GM23248 (cell line): Measurements from ENCODE around the gene RIBC1. TPM values are rescaled to one million over a fixed set of nuclear protein-coding genes. Genes with fewer than 3 reads are reported as not detected.
"Not testable (repeated sequence)": the region's sequence is repeated elsewhere in the genome, so short reads cannot be mapped to it uniquely, and the experiment has no call there.

Experiments
- DNase-seq: peaks from one replicate; pipeline ENCODE4 v3.0.0-alpha.2; 2015
- H2AFZ ChIP-seq: fragments of 200-600 bp; sonication (generic); 2 replicates; pipeline ENCODE4 v1.6.1; 2016; ENCODE audit warnings: antibody characterized with exemption
- H3F3A ChIP-seq: fragments of 200-600 bp; sonication (generic); 2 replicates; pipeline ENCODE4 v1.6.1; 2016; ENCODE audit warnings: mild to moderate bottlenecking, antibody characterized with exemption, mixed run types; ENCODE audit not compliant: insufficient read depth
- H3K27ac ChIP-seq: fragments of 200-600 bp; sonication (generic); 2 replicates; pipeline ENCODE4 v1.5.1; 2016; ENCODE audit warnings: mild to moderate bottlenecking
- H3K27me3 ChIP-seq: fragments of 200-600 bp; sonication (generic); replicated peaks from 2 replicates; pipeline ENCODE4 v1.6.1; 2016; ENCODE audit warnings: mild to moderate bottlenecking; ENCODE audit not compliant: insufficient read depth
- H3K36me3 ChIP-seq: fragments of 200-600 bp; sonication (generic); 2 replicates; pipeline ENCODE4 v1.6.1; 2016; ENCODE audit warnings: low read depth, mild to moderate bottlenecking
- H3K4me1 ChIP-seq: fragments of 200-600 bp; sonication (generic); 2 replicates; pipeline ENCODE4 v1.6.1; 2016; ENCODE audit warnings: mild to moderate bottlenecking; ENCODE audit not compliant: insufficient read depth
- H3K4me2 ChIP-seq: fragments of 200-600 bp; sonication (generic); one replicate; pipeline ENCODE4 v1.6.1; 2016; ENCODE audit warnings: mild to moderate bottlenecking; ENCODE audit not compliant: unreplicated experiment
- H3K4me3 ChIP-seq: fragments of 200-600 bp; sonication (generic); 2 replicates; pipeline ENCODE4 v1.5.1; 2016; ENCODE audit warnings: mild to moderate bottlenecking
- H3K79me2 ChIP-seq: fragments of 200-600 bp; sonication (generic); 2 replicates; pipeline ENCODE4 v1.6.1; 2016; ENCODE audit warnings: mild to moderate bottlenecking; ENCODE audit not compliant: insufficient read depth
- H3K9ac ChIP-seq: fragments of 200-600 bp; sonication (generic); 2 replicates; pipeline ENCODE4 v1.6.1; 2016; ENCODE audit warnings: mild to moderate bottlenecking
- H3K9me2 ChIP-seq: fragments of 200-600 bp; sonication (generic); 2 replicates; pipeline ENCODE4 v1.6.1; 2016; ENCODE audit warnings: mixed run types, mild to moderate bottlenecking, moderate library complexity; ENCODE audit not compliant: insufficient read depth
- H3K9me3 ChIP-seq: fragments of 200-600 bp; sonication (generic); one replicate; pipeline ENCODE4 v1.6.1; 2017; ENCODE audit warnings: low read depth
- H4K20me1 ChIP-seq: fragments of 200-600 bp; sonication (generic); 2 replicates; pipeline ENCODE4 v1.6.0; 2016; ENCODE audit not compliant: insufficient read depth
- EZH2 ChIP-seq: fragments of 200-600 bp; sonication (generic); IDR thresholded peaks from 2 replicates; pipeline ENCODE4 v1.6.1; 2018; ENCODE audit warnings: antibody characterized with exemption, mild to moderate bottlenecking; ENCODE audit not compliant: insufficient read depth, poor library complexity, severe bottlenecking
- EZH2phosphoT487 ChIP-seq: fragments of 200-600 bp; sonication (generic); IDR thresholded peaks from 2 replicates; pipeline ENCODE4 v1.6.1; 2018; ENCODE audit warnings: antibody characterized with exemption, moderate library complexity, mild to moderate bottlenecking, low read depth; ENCODE audit not compliant: insufficient read depth
- WGBS, 2 experiments: methylation state at CpG; one replicate each; pipeline ENCODE4 v1.1.6; 2015 to 2017; ENCODE audit warnings: low lambda C conversion rate in 2 of 2, low coverage in 1 of 2; ENCODE audit errors: missing lambda C conversion rate in 2 of 2; 5-methylcytosine and 5-hydroxymethylcytosine counted together
- in situ Hi-C: fragments of 300-500 bp; cut with MboI; formaldehyde crosslinking; loops from 2 replicates; pipeline ENCODE4 v1.15.0; 2020
- polyA plus RNA-seq: library from polyadenylated mRNA; unstranded; fragments of >200 nt; fragmentation: Nextera tagmentation; extraction: Ambion mirVana; gene quantifications from 2 replicates; pipeline ENCODE4 v1.2.1, GENCODE V29; 2016
- total RNA-seq: library from RNA; depleted of rRNA; stranded (reverse); fragments of >200 nt; shearing (Covaris generic); gene quantifications from 2 replicates; pipeline ENCODE4 v1.2.3, GENCODE V29; 2014

The RIBC1 gene
- total and polyA plus RNA-seq, 2 experiments from 2014 or later: 0.32 to 0.48 TPM

DNA sequence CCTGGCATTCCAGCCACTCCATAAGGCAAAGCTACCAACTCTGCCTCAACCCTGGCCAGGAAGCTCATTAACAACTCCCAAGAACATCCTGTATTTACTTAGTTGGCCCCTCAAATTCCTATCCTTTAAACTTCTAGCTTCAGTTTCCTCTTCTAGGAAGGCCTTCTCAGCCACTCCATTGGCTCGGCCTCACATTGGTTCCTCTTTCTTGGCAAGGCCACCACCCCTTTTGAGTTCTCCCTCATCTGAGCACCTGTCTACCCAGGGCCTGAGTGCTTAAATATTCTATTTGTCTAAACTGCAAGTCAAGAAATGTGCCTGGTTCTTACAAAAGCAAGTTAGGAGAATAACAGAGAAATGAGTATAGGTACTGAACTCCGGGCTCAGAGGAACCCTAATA is 10.2 kb upstream of the RIBC1 start:
- Histone ChIP-seq H3K4me1 (no peaks in the 10 kb centered on the region), H3K27me3 (no peaks in the 10 kb centered on the region), H3K36me3 (no peaks in the 10 kb centered on the region), H3K9ac (no peak overlapping the region), H3K4me2 (no peak overlapping the region), H3K27ac (no peak overlapping the region), H3K9me3 (no peaks in the 10 kb centered on the region), H3K4me3 (no peak overlapping the region), H2AFZ (no peak overlapping the region), H3K9me2 (no peaks in the 10 kb centered on the region), H3F3A (no peaks in the 10 kb centered on the region), H4K20me1 (no peaks in the 10 kb centered on the region), H3K79me2 (peaks cover 30% of the 10 kb centered on the region)
- in situ Hi-C loops: no loop called here
- no peak for DNase-seq
- no peak for TF ChIP-seq EZH2
- no peak for TF ChIP-seq EZH2phosphoT487
- WGBS, 2 experiments: 98 to 100% methylated on average over 2 of the region's 2 CpGs

DNA sequence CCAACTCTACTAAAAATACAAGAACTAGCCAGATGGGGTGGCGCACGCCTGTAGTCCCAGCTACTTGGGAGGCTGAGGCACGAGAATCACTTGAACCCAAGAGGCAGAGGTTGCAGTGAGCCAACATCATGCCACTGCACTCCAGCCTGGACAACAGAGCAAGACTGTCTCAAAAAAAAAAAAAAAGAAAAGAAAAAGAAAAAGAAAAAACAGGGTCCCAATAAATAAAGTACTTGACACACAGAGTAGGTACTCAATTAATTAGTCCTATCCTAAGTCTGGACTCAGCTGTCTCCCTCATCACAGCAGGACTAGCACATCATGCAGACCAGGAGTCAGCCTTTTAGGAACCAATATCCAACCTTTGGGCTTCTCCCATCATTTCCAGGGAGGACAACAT is 2.3 kb upstream of the RIBC1 start:
- 93 to 96% methylated on average over 3 of the region's 3 CpGs for WGBS, 2 experiments
- H3K9ac ChIP-seq, H2AFZ ChIP-seq, H3K4me1 ChIP-seq, in situ Hi-C loops, H3K4me3 ChIP-seq, H3K27ac ChIP-seq, H3K4me2 ChIP-seq, H3F3A ChIP-seq, H3K27me3 ChIP-seq, H3K36me3 ChIP-seq, H3K9me2 ChIP-seq, DNase-seq, H4K20me1 ChIP-seq, H3K9me3 ChIP-seq: not testable (repeated sequence)
- peaks cover 60% of the 10 kb centered on the region for H3K79me2 ChIP-seq

- no peaks in the 10 kb centered on the region for H3K27me3 ChIP-seq
- H3K9me2 ChIP-seq: no peaks in the 10 kb centered on the region
- 42 to 46% methylated on average over 2 of the region's 2 CpGs for WGBS, 2 experiments
- H3K9ac ChIP-seq: peak overlapping the region; percentile 99
- H3K79me2 ChIP-seq: peaks cover 56% of the 10 kb centered on the region
- H3K27ac ChIP-seq: no peak overlapping the region
- no peaks in the 10 kb centered on the region for H4K20me1 ChIP-seq
- DNase-seq: no peak
- no peaks in the 10 kb centered on the region for H3K36me3 ChIP-seq
- H2AFZ ChIP-seq: no peak overlapping the region
- peak overlapping the region; percentile 97 for H3K4me3 ChIP-seq
- H3K4me1 ChIP-seq: no peaks in the 10 kb centered on the region
- peak overlapping the region; percentile 93 for H3K4me2 ChIP-seq
- no peaks in the 10 kb centered on the region for H3F3A ChIP-seq
- H3K9me3 ChIP-seq: no peaks in the 10 kb centered on the region
- TF ChIP-seq EZH2phosphoT487 (no peak), EZH2 (no peak)
- in situ Hi-C loops: no loop called here
Observed at GRCh38 chrX:53421125-53421524, 1.5 kb upstream of the RIBC1 start.

DNA sequence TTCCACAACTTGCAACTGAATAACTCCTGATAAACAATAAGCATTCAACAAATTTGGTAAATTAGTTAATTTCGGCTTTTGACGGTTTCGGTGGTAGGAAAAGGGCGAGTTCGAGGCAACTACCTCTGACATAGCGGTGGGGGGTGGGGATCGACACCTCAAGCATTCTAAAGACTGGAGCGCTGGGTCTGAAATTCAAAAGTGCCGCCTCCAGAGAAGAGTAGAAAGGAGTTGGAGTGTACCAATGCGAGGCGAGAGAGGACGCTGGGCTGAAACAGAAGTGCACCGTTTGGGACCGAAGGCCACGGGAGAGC is 944 bp upstream of the RIBC1 start:
- no peak for DNase-seq
- H3K4me1 ChIP-seq: no peaks in the 10 kb centered on the region
- peak overlapping the region; percentile 99 for H3K9ac ChIP-seq
- H3K4me2 ChIP-seq: peak overlapping the region; percentile 93
- H3K4me3 ChIP-seq: peak overlapping the region; percentile 97
- H4K20me1 ChIP-seq: no peaks in the 10 kb centered on the region
- peaks cover 51% of the 10 kb centered on the region for H3K79me2 ChIP-seq
- no peaks in the 10 kb centered on the region for H3K9me2 ChIP-seq
- TF ChIP-seq EZH2phosphoT487: no peak
- TF ChIP-seq EZH2: no peak
- H3K27me3 ChIP-seq: no peaks in the 10 kb centered on the region
- WGBS, 2 experiments: 0 to 1% methylated on average over 10 to 11 of the region's 15 CpGs
- H3K36me3 ChIP-seq: no peaks in the 10 kb centered on the region
- H3K27ac ChIP-seq: peak overlapping the region; percentile 87
- in situ Hi-C loops: no loop called here
- H3K9me3 ChIP-seq: no peaks in the 10 kb centered on the region
- no peaks in the 10 kb centered on the region for H3F3A ChIP-seq
- H2AFZ ChIP-seq: peak overlapping the region; percentile 81

DNA sequence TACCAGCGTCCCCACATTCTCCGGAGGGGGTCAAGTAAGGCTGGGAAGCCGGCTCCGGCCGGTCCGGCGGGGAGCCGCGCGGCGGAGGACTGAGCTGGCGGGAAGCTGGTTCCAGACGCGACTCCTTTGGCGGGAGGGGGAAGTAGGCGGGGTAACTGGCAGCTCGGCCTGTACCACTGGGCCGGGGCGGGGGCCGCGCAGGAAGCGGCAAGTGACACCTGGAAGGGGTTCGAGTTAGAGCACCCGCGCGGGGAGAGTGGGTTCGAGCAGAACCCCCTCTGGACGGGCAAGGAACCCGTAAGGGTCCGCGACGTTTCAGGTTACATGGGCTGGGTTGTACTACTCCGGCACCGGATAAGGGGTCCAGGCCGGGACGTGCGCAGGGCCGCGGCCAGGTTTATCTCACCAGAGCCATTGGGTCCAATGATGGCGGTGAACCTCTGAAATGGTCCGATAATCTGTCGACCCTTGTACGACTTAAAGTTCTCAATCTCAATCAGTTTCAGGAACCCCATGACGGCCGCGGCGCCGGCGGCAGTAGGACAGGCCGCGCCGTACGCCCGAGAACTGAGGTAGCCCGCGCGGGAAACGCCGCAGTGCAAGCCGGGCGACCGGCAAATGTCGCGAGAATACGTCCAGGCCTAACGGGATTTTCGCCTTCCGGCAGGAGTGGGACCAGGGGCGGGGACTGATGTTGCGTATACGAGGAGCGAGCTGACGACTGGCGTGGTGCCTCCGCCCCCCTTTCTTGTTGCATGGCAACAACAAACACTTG is 400 bp upstream of the RIBC1 start, which contains the start of gene SMC1A:
TSS of gene SMC1A (minus strand) at position 569 of the 775 bp plus-strand sequence. CDS start at position 515, 54 bp downstream.
- Histone ChIP-seq H3K9me2 (no peaks in the 10 kb centered on the region), H2AFZ (peak within 1 kb of the TSS; percentile 87), H3K79me2 (peaks cover 45% of the 10 kb centered on the region), H3K9me3 (no peaks in the 10 kb centered on the region), H3K27ac (peak within 1 kb of the TSS; percentile 87), H4K20me1 (no peaks in the 10 kb centered on the region), H3K4me1 (no peaks in the 10 kb centered on the region), H3F3A (no peaks in the 10 kb centered on the region), H3K4me2 (peak within 1 kb of the TSS; percentile 93), H3K9ac (peak within 1 kb of the TSS; percentile 99), H3K4me3 (peak within 1 kb of the TSS; percentile 97), H3K36me3 (no peaks in the 10 kb centered on the region), H3K27me3 (no peaks in the 10 kb centered on the region)
- WGBS, 2 experiments: 1 to 2% methylated on average over 47 to 56 of the region's 75 CpGs
- in situ Hi-C loops: no loop called here
- TF ChIP-seq EZH2 (no peak), EZH2phosphoT487 (no peak)
- DNase-seq: peak; percentile 96
